Measurements from ENCODE around the gene PLEKHA1.

- TF ChIP-seq POLR2A (IDR thresholded peaks at IDR 0.05; ENCODE audit: low read length), result no peak
- no peak for TF ChIP-seq GATA1 (IDR thresholded peaks at IDR 0.05; ENCODE audit: low read depth, low read length)
Measured at GRCh38 chr10:122357685-122358084, 16.8 kb upstream of the PLEKHA1 start.

Data from erythroblast (primary cell).